Ovary (tissue), 9 donors: ENCODE measurements around the gene GOLGA7B. TPM values are rescaled to one million over a fixed set of nuclear protein-coding genes. Genes with fewer than 3 reads are reported as not detected.

ENCODE experiments used
- DNase-seq, 5 donors: peaks; one replicate each; pipeline ENCODE4 v3.0.0-alpha.2; 2019 to 2020
- H3K27ac ChIP-seq, 2 donors: fragments of 200-600 bp; one replicate each; pipeline versions ENCODE4 v1.5.1 to v1.8.0; 2019 to 2022
- H3K27me3 ChIP-seq: fragments of 200-600 bp; one replicate; pipeline ENCODE4 v1.8.0; 2022
- H3K36me3 ChIP-seq: fragments of 200-600 bp; sonication (generic); one replicate; pipeline ENCODE4 v1.5.1; 2019
- H3K4me1 ChIP-seq: one replicate; pipeline ENCODE4 v1.8.1; 2013; ENCODE audit warnings: mild to moderate bottlenecking, moderate library complexity; ENCODE audit not compliant: insufficient read depth
- H3K4me3 ChIP-seq: fragments of 200-600 bp; sonication (generic); one replicate; pipeline ENCODE4 v1.5.1; 2017
- H3K9me3 ChIP-seq, 2 donors: fragments of 200-600 bp in 1 of 2; sonication (generic) in 1 of 2; one replicate each; pipeline versions ENCODE4 v1.5.1 to v1.8.1; 2013 to 2019; ENCODE audit warnings: mild to moderate bottlenecking in 1 of 2, moderate library complexity in 1 of 2
- CTCF ChIP-seq, 3 donors: fragments of 450-650 bp in 2 of 3; fragments of 200-600 bp in 1 of 3; IDR thresholded peaks; one replicate each; pipeline versions ENCODE4 v1.5.1 to v1.8.0; 2016 to 2022; ENCODE audit warnings: antibody characterized with exemption in 3 of 3, mild to moderate bottlenecking in 1 of 3
- EP300 ChIP-seq: sonication (generic); formaldehyde crosslinking; IDR thresholded peaks from one replicate; pipeline ENCODE4 v1.6.1; 2017; ENCODE audit warnings: antibody characterized with exemption
- POLR2A ChIP-seq: fragments of 450-650 bp; IDR thresholded peaks from one replicate; pipeline ENCODE4 v1.6.1; 2017; ENCODE audit warnings: antibody characterized with exemption, mild to moderate bottlenecking, moderate library complexity
- WGBS, 3 donors: extraction: QIAGEN DNeasy Blood & Tissue Kit in 1 of 3; methylation state at CpG; one replicate each; pipeline versions ENCODE4 v1.1.5 to v1.1.7; 2013 to 2017; 5-methylcytosine and 5-hydroxymethylcytosine counted together
- intact Hi-C, 4 donors: fragments of 100-400 bp; cut with DNase I; formaldehyde crosslinking; loops; one replicate each; pipeline versions ENCODE4 v1.11.0 to v1.15.1; 2022 to 2023
- polyA plus RNA-seq, 2 donors: library from polyadenylated mRNA; stranded (reverse); fragments of 200-250 nt in 1 of 2; fragments of 350-450 nt in 1 of 2; fragmentation: Illumina TruSeq in 1 of 2; extraction: RNeasy Lipid Tissue Mini Kit (QIAGEN cat#74804) in 1 of 2; gene quantifications; one replicate each; pipeline ENCODE4 v1.2.3, GENCODE V29; 2013 to 2014
- total RNA-seq, 7 donors: library from RNA; depleted of rRNA in 2 of 7; stranded (reverse); fragments of >200 nt in 2 of 7; fragmentation: NEBNext Ultra II Directional in 3 of 7; extraction: Animal tissue kit (Norgen Biotek cat#: 25700) in 3 of 7; gene quantifications; one replicate each; pipeline versions ENCODE4 v1.1.0 to v1.2.4, GENCODE V29; 2016 to 2023
- donor health status: DM: no; HTN: no; CAD: no; lungs with moderate emphysema.
- donor health status: DM: no; HTN: no; CAD: no.
- donor health status: Bipolar disorder and iron deficiency.
- donor health status: DM: yes; HTN: yes; CAD: no.
- donor health status: DM: no; HTN: no; CAD: no.
- donor health status: DM: yes; HTN: yes; CAD: no.

Gene GOLGA7B
- total and polyA plus RNA-seq, 9 donors: under 0.01 to 0.30 (median 0.05) TPM; not detected in 2

DNA sequence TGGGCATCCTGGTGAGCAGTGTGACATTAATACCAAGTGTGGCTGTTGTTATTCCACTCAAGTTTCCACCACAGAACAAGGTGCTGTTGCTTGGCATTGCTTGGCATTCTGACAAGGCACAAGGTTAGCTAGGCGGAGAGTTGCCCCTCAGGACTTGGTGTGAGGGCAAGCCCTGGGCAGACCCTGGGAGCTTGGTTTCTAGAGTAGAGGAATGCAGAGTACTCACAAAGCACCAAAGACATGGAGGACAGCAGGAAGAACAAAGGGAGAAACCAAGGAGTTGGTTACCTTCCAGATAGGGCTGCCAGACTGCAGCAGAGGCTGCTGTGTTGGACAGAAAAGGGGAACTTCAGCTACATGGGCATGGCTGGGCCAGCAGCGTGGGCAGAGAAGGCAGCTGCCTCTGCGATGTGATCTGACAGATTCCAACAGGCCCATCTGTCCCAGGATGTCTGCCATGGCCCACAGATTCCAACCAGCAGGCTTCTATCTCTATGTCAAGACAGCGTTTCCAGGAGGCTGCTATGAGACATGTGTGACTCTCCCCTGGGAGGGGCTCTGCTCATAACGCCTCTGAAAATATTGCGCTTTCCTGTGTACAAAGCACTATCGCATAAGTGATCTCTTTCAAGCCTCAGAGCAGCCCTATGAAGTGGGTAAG lies 1.8 kb downstream of the GOLGA7B start:
- H3K27ac ChIP-seq: no peak overlapping the region
- no peaks in the 10 kb centered on the region for H3K9me3 ChIP-seq
- H3K4me3 ChIP-seq: no peak overlapping the region
- DNase-seq: no peak
- intact Hi-C loops: no loop called here
- WGBS, 3 donors: 79 to 90% (median 81%) methylated on average over 7 of the region's 7 CpGs
- no peaks in the 10 kb centered on the region for H3K4me1 ChIP-seq
- no peaks in the 10 kb centered on the region for H3K27me3 ChIP-seq
- TF ChIP-seq POLR2A (no peak), EP300 (no peak), CTCF (IDR thresholded peaks at IDR 0.05) (no peak)
- no peaks in the 10 kb centered on the region for H3K36me3 ChIP-seq

GRCh38 chr10:97852277-97852676 lies 2.6 kb downstream of the GOLGA7B start:
- Histone ChIP-seq H3K4me1 (no peaks in the 10 kb centered on the region), H3K9me3 (no peaks in the 10 kb centered on the region), H3K36me3 (no peaks in the 10 kb centered on the region), H3K4me3 (no peak overlapping the region), H3K27me3 (no peaks in the 10 kb centered on the region), H3K27ac (no peak overlapping the region)
- DNase-seq: no peak
- no peak for TF ChIP-seq CTCF (IDR thresholded peaks at IDR 0.05)
- TF ChIP-seq POLR2A: no peak
- no peak for TF ChIP-seq EP300
- WGBS, 3 donors: 46 to 56% (median 54%) methylated on average over 3 of the region's 3 CpGs
- intact Hi-C loops: no loop called here

DNA sequence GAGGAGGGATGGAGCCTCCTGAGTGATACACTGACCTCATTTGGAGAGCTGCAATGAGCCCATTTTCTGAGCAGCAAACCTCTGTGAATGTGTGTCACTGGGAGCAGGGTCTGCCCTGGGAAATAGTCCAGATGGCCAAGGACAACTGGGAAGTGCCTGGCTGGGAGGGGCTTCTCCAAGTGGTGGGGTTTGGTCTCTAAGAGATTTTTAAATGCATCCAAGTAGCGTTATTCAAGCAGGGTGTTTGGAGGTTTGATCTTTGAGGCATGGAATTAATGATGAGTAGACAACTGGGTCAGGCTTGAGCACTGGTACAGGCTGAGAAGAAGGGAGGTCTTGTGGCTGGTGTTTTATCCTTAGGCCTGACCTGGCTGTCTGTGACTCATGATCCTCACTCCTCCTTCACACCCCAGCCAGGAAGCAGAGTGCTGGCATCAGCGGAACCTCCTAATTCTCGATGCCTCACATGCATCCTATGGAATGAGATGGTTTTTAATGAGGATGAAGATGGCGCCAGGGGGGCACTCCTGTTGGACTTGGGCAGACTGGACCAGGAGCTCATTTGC lies 3.3 kb downstream of the GOLGA7B start:
- Histone ChIP-seq H3K27me3 (no peaks in the 10 kb centered on the region), H3K4me3 (no peak overlapping the region), H3K36me3 (no peaks in the 10 kb centered on the region), H3K27ac (no peak overlapping the region), H3K9me3 (no peaks in the 10 kb centered on the region), H3K4me1 (no peaks in the 10 kb centered on the region)
- no peak for TF ChIP-seq POLR2A
- TF ChIP-seq EP300: no peak
- no peak for TF ChIP-seq CTCF (IDR thresholded peaks at IDR 0.05)
- intact Hi-C loops: no loop called here
- DNase-seq: no peak
- WGBS, 3 donors: 75 to 78% (median 78%) methylated on average over 4 of the region's 4 CpGs

DNA sequence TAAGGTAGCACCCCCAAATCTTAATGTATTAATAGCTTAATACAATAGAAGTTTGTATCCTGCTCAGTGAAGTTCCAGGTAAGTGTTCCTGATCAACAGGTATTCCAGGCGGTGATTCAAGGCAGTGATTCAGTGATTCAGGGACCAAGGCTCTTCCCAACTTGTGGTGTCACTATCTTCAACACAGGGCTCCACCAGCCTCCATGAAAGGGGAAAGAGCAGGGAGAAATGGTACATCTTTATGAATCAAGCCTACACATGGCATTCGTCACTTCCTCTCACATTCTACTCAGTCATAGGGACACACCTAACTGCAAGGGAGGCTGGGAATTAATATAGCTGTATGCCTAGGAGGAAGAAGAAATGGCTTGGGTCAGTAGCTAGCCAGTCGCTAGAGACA lies 5.1 kb downstream of the GOLGA7B start:
- no peak for TF ChIP-seq CTCF (IDR thresholded peaks at IDR 0.05)
- no peak for TF ChIP-seq EP300
- TF ChIP-seq POLR2A: no peak
- no peak overlapping the region for H3K27ac ChIP-seq
- no peaks in the 10 kb centered on the region for H3K4me1 ChIP-seq
- DNase-seq: no peak
- no peak overlapping the region for H3K4me3 ChIP-seq
- 80 to 90% (median 88%) methylated on average over 3 of the region's 3 CpGs for WGBS, 3 donors
- H3K27me3 ChIP-seq: no peaks in the 10 kb centered on the region
- intact Hi-C loops: no loop called here
- H3K36me3 ChIP-seq: no peaks in the 10 kb centered on the region
- H3K9me3 ChIP-seq: no peaks in the 10 kb centered on the region
